Colonic mucosa (tissue), 4 donors: Measurements from ENCODE around the gene SMC6. TPM values are rescaled to one million over a fixed set of nuclear protein-coding genes. Genes with fewer than 3 reads are reported as not detected.

Experiments
- DNase-seq: peaks from one replicate; pipeline ENCODE4 v3.0.0-alpha.2; 2020
- H3K27ac ChIP-seq: fragments of 200-600 bp; one replicate; pipeline ENCODE4 v1.8.0; 2021
- H3K27me3 ChIP-seq: fragments of 200-600 bp; one replicate; pipeline ENCODE4 v1.8.0; 2021
- H3K36me3 ChIP-seq: fragments of 200-600 bp; one replicate; pipeline ENCODE4 v1.8.0; 2021
- H3K4me1 ChIP-seq: fragments of 200-600 bp; one replicate; pipeline ENCODE4 v1.8.0; 2021; ENCODE audit warnings: mild to moderate bottlenecking
- H3K4me3 ChIP-seq: fragments of 200-600 bp; one replicate; pipeline ENCODE4 v1.8.0; 2021
- H3K9ac ChIP-seq, 2 donors: one replicate each; pipeline ENCODE4 v1.7.0; 2013; ENCODE audit warnings: control low read depth in 2 of 2, low read depth in 2 of 2, low read length in 2 of 2
- H3K9me3 ChIP-seq: fragments of 200-600 bp; one replicate; pipeline ENCODE4 v1.8.0; 2021
- intact Hi-C: fragments of 100-400 bp; cut with DNase I; formaldehyde crosslinking; loops from one replicate; pipeline ENCODE4 v1.14.1; 2022
- total RNA-seq, 2 donors: library from RNA; stranded (reverse); fragmentation: NEBNext Ultra II Directional in 1 of 2; extraction: Animal tissue kit (Norgen Biotek cat#: 25700) in 1 of 2; gene quantifications; one replicate each; pipeline ENCODE4 v1.2.1, GENCODE V29; 2021
- TF ChIP-seq, protein P1 (sequence below): fragments of 200-600 bp; IDR thresholded peaks from one replicate; pipeline ENCODE4 v1.8.0; 2022; ENCODE audit warnings: antibody characterized with exemption, mild to moderate bottlenecking
- donor health status: healthy.
- donor health status: DM: no; HTN: no; CAD: no.
- donor health status: DM: no; HTN: no; CAD: no.

The SMC6 gene
- total RNA-seq, 2 donors from 2014 or later: 23.3 to 25.2 TPM

DNA sequence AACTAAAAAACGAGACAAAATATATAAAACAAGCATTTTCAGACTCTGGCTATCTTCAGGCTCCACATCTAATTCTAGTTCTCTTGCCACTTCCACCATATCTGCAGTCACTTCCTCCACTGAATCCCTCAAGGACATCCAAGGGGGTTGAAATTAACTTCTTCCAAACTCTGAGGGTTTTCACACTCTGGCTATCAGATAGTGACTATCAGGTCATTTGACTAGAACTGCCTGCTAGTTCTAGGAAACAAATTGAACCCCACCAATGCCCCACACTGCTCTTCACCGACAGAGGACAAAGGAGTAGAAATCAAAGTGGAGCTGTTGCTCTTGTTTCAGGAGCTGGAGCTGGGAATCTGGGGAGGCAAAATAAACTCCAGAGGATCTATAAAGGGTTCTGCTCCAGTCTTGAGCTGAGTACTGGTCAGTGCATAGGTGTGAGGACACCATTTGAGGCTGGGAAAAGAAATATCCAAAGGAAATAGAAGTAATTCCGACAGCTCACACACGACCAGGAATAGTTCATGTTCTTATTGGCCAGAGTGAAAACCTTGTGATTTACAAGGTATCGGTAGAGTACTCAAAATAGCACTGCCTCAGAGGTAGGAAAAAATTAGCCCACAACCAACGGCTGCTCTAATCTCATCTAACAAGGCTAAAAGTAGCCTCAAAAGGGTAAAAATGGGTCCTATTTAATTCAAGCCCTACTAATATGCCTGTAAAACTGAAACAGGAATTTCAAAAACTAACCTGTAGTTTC lies 71.3 kb downstream of the SMC6 start:
- TF ChIP-seq, protein P1, sequence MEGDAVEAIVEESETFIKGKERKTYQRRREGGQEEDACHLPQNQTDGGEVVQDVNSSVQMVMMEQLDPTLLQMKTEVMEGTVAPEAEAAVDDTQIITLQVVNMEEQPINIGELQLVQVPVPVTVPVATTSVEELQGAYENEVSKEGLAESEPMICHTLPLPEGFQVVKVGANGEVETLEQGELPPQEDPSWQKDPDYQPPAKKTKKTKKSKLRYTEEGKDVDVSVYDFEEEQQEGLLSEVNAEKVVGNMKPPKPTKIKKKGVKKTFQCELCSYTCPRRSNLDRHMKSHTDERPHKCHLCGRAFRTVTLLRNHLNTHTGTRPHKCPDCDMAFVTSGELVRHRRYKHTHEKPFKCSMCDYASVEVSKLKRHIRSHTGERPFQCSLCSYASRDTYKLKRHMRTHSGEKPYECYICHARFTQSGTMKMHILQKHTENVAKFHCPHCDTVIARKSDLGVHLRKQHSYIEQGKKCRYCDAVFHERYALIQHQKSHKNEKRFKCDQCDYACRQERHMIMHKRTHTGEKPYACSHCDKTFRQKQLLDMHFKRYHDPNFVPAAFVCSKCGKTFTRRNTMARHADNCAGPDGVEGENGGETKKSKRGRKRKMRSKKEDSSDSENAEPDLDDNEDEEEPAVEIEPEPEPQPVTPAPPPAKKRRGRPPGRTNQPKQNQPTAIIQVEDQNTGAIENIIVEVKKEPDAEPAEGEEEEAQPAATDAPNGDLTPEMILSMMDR: no peak
- Histone ChIP-seq H3K4me3 (no peak overlapping the region), H3K9ac (no peak overlapping the region), H3K4me1 (no peaks in the 10 kb centered on the region), H3K27ac (no peak overlapping the region), H3K9me3 (no peaks in the 10 kb centered on the region), H3K27me3 (no peaks in the 10 kb centered on the region), H3K36me3 (no peaks in the 10 kb centered on the region)
- no peak for DNase-seq
- intact Hi-C loops: no loop called here

DNA sequence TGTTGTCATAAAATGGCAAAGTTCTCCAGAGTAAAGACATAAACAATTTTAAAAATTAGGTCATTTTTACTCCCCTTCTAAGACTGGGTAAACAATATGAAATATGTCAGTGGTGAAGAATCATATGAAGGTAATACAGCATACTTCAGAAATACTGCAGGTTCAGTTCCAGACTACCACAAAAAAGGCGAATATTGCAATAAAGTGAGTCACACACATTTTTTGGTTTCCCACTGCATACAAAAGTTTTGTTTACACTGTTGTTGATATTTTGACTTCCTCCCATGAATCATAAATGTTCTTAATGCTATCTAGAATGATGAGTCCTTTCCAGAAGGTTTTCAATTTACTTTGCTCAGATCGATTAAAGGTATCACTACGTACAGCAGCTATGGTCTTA lies 73.5 kb downstream of the SMC6 start:
- H3K36me3 ChIP-seq: no peaks in the 10 kb centered on the region
- no peak overlapping the region for H3K4me3 ChIP-seq
- no peak overlapping the region for H3K9ac ChIP-seq
- no peaks in the 10 kb centered on the region for H3K4me1 ChIP-seq
- intact Hi-C loops: no loop called here
- TF ChIP-seq, protein P1: no peak
- no peaks in the 10 kb centered on the region for H3K27me3 ChIP-seq
- H3K9me3 ChIP-seq: no peaks in the 10 kb centered on the region
- DNase-seq: no peak
- H3K27ac ChIP-seq: no peak overlapping the region

DNA sequence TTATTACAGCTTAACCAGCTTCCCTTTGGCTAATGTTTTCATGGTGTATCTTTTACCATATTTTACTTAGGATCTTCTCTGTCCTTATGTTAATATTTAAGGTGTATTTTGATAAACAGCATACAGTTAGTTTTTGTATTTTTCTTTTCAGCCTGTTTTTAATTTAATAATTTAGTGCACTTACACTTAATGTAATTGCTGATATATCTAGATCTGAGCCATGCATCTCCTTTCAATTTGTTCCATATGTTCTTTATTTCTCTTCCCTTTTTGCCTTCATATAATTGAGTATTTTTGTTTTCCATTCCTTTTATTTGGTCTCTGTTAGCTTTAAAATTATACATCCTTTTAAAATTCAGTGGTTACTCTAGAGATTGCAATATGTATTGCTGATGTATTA lies 78.8 kb downstream of the SMC6 start:
- no peak for DNase-seq
- H3K9ac ChIP-seq: no peak overlapping the region
- no peaks in the 10 kb centered on the region for H3K36me3 ChIP-seq
- TF ChIP-seq, protein P1: no peak
- no peaks in the 10 kb centered on the region for H3K9me3 ChIP-seq
- no peak overlapping the region for H3K4me3 ChIP-seq
- intact Hi-C loops: loop anchor here (10.0 kb wide), 1 partner anchor 900 kb away; no protein-coding TSS in a partner anchor
- no peaks in the 10 kb centered on the region for H3K27me3 ChIP-seq
- H3K27ac ChIP-seq: no peak overlapping the region
- no peaks in the 10 kb centered on the region for H3K4me1 ChIP-seq

DNA sequence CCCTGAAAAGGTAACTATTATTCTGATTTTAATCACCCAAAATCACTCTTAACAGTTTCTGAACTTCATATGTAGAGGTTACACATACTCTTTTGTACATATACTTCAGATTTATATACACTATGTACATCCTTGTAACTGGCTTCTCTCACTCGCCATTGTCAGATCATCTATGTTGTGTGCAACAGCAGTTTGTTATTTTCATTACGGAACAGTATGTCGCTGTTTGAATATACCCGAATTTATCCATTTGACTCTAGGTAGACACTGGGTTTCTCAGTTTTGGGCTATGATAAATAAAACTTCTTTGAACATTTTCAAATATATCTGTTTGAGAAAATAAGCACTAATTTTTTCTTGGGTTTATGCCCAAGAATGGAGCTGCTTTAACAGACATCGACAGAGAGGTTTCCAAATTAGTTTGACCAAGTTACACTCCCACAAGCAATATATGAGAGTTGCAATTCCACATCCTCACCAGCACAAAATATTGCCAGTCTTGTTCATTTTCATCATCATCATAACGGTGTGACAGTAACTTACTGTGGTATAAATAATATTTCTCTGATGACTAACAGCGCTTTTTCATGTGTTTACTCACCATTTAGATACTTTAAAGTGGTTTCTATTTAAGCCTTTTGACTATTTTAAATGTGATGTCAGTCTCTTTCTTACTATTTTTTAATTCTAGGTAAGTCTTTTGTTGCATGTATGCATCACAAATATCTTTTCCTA lies 80.9 kb downstream of the SMC6 start:
- TF ChIP-seq, protein P1: no peak
- no peak overlapping the region for H3K27ac ChIP-seq
- no peak for DNase-seq
- no peaks in the 10 kb centered on the region for H3K4me1 ChIP-seq
- no peaks in the 10 kb centered on the region for H3K27me3 ChIP-seq
- H3K4me3 ChIP-seq: no peak overlapping the region
- intact Hi-C loops: loop anchor here (10.0 kb wide), 1 partner anchor 898 kb away; no protein-coding TSS in a partner anchor
- no peaks in the 10 kb centered on the region for H3K9me3 ChIP-seq
- H3K36me3 ChIP-seq: no peaks in the 10 kb centered on the region
- H3K9ac ChIP-seq: no peak overlapping the region

DNA sequence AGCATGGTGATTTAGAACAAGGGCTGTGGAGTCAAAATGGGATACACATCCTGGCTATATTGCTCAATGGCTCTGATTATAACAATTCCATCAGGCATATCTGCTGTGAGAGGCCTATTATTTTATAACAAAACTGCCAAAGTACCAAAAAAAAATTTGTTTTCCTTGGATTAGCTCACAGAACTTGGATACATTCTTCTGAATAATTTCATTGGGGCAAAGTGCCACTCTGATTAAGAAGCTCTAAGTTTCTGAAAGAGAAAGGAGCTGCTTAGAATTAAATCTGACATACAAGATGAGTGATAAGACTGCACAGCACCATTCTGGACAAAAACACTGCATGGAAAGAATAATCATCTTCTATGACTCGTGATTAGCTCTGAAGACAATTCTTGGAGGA lies 85.7 kb downstream of the SMC6 start:
- no peak overlapping the region for H3K4me3 ChIP-seq
- no peaks in the 10 kb centered on the region for H3K9me3 ChIP-seq
- DNase-seq: no peak
- no peak overlapping the region for H3K27ac ChIP-seq
- intact Hi-C loops: no loop called here
- no peak overlapping the region for H3K9ac ChIP-seq
- peaks cover 4% of the 10 kb centered on the region for H3K36me3 ChIP-seq
- TF ChIP-seq, protein P1: no peak
- H3K4me1 ChIP-seq: no peaks in the 10 kb centered on the region
- H3K27me3 ChIP-seq: no peaks in the 10 kb centered on the region
